ENCODE measurements around the gene AP2M1.

GRCh38 chr3:184135911-184136260 lies 38.8 kb upstream of the AP2M1 start:
- TF ChIP-seq CTCF (IDR thresholded peaks at IDR 0.05) = no peak
- TF ChIP-seq EP300 (IDR thresholded peaks at IDR 0.05; ENCODE audit: low read depth) = no peak
